COR-L47 (cell line): ENCODE results near the gene THSD7A.
A peak's percentile ranks its signal among the peaks of the same experiment; 100 is the strongest.
"Not testable (repeated sequence)": the region's sequence is repeated elsewhere in the genome, so short reads cannot be mapped to it uniquely, and the experiment has no call there.

Source experiments
- DNase-seq: peaks from one replicate; lab custom pipeline; 2025; lab: John Stamatoyannopoulos, UW

The THSD7A gene

GRCh38 chr7:11576310-11576709 is 255.7 kb downstream of the THSD7A start:
- no peak for DNase-seq

- DNase-seq: no peak
Measured at GRCh38 chr7:11573128-11573750, 258.8 kb downstream of the THSD7A start.

- no peak for DNase-seq
Measured at GRCh38 chr7:11570922-11571550, 261.0 kb downstream of the THSD7A start.

- no peak for DNase-seq
Measured at GRCh38 chr7:11570205-11570604, 261.8 kb downstream of the THSD7A start.

- no peak for DNase-seq
Measured at GRCh38 chr7:11567571-11567970, 264.4 kb downstream of the THSD7A start.

GRCh38 chr7:11557627-11558026 is 274.4 kb downstream of the THSD7A start:
- peak; percentile 40 for DNase-seq

GRCh38 chr7:11552676-11553296 is 279.2 kb downstream of the THSD7A start:
- DNase-seq: peak; percentile 72

- no peak for DNase-seq
Measured at GRCh38 chr7:11551470-11551869, 280.5 kb downstream of the THSD7A start.

- DNase-seq: no peak
Measured at GRCh38 chr7:11548532-11548931, 283.5 kb downstream of the THSD7A start.

- DNase-seq: no peak
Measured at GRCh38 chr7:11541330-11541729, 290.7 kb downstream of the THSD7A start.

- DNase-seq: no peak
Measured at GRCh38 chr7:11540271-11540761, 291.7 kb downstream of the THSD7A start.

- no peak for DNase-seq
Measured at GRCh38 chr7:11539853-11540252, 292.1 kb downstream of the THSD7A start.

- DNase-seq: no peak
Measured at GRCh38 chr7:11538751-11539299, 293.2 kb downstream of the THSD7A start.

GRCh38 chr7:11533229-11533820 is 298.7 kb downstream of the THSD7A start:
- peak; percentile 14 for DNase-seq

- DNase-seq: no peak
Measured at GRCh38 chr7:11529382-11529781, 302.6 kb downstream of the THSD7A start.

GRCh38 chr7:11527707-11528106 is 304.3 kb downstream of the THSD7A start:
- DNase-seq: no peak

- DNase-seq: peak; percentile 23
Measured at GRCh38 chr7:11524476-11525397, 307.3 kb downstream of the THSD7A start.

GRCh38 chr7:11521964-11522499 is 310.0 kb downstream of the THSD7A start:
- not testable (repeated sequence) for DNase-seq

GRCh38 chr7:11517853-11518252 is 314.1 kb downstream of the THSD7A start:
- no peak for DNase-seq

- no peak for DNase-seq
Measured at GRCh38 chr7:11516328-11516727, 315.7 kb downstream of the THSD7A start.

GRCh38 chr7:11513460-11513859 is 318.5 kb downstream of the THSD7A start:
- no peak for DNase-seq
